ENCODE results near the gene FERD3L.

The FERD3L gene

GRCh38 chr7:19107356-19108146, 37.7 kb downstream of the FERD3L start:
- no peak for DNase-seq (ENCODE audit: low spot score)
- in situ Hi-C loops (cut with MboI; ENCODE audit: low sequenced_read_pairs, unreplicated experiment): loop anchor here (25.0 kb wide), 2 partner anchors 555 to 1680 kb away; partner anchors contain the start of gene SP8
- no peak for TF ChIP-seq CTCF (IDR thresholded peaks at IDR 0.05; ENCODE audit: borderline replicate concordance, control extremely low read depth, extremely low read depth, insufficient read depth, missing control alignments)

- no peak for TF ChIP-seq CTCF (IDR thresholded peaks at IDR 0.05; ENCODE audit: borderline replicate concordance, control extremely low read depth, extremely low read depth, insufficient read depth, missing control alignments)
- in situ Hi-C loops (cut with MboI; ENCODE audit: low sequenced_read_pairs, unreplicated experiment): loop anchor here (25.0 kb wide), 2 partner anchors 555 to 1680 kb away; partner anchors contain the start of gene SP8
- DNase-seq (ENCODE audit: low spot score): no peak
Measured at GRCh38 chr7:19107081-19107355, 38.2 kb downstream of the FERD3L start.

- DNase-seq (ENCODE audit: low spot score): no peak
- no peak for TF ChIP-seq CTCF (IDR thresholded peaks at IDR 0.05; ENCODE audit: borderline replicate concordance, control extremely low read depth, extremely low read depth, insufficient read depth, missing control alignments)
- in situ Hi-C loops (cut with MboI; ENCODE audit: low sequenced_read_pairs, unreplicated experiment): loop anchor here (25.0 kb wide), 2 partner anchors 556 to 1681 kb away; partner anchors contain the start of gene SP8
Measured at GRCh38 chr7:19106241-19107080, 38.8 kb downstream of the FERD3L start.

GRCh38 chr7:19105546-19105945, 39.7 kb downstream of the FERD3L start:
- DNase-seq (ENCODE audit: low spot score): no peak
- in situ Hi-C loops (cut with MboI; ENCODE audit: low sequenced_read_pairs, unreplicated experiment): loop anchor here (25.0 kb wide), 2 partner anchors 557 to 1682 kb away; partner anchors contain the start of gene SP8
- TF ChIP-seq CTCF (IDR thresholded peaks at IDR 0.05; ENCODE audit: borderline replicate concordance, control extremely low read depth, extremely low read depth, insufficient read depth, missing control alignments): no peak

GRCh38 chr7:19104811-19105210, 40.4 kb downstream of the FERD3L start:
- no peak for DNase-seq (ENCODE audit: low spot score)
- TF ChIP-seq CTCF (IDR thresholded peaks at IDR 0.05; ENCODE audit: borderline replicate concordance, control extremely low read depth, extremely low read depth, insufficient read depth, missing control alignments): no peak
- in situ Hi-C loops (cut with MboI; ENCODE audit: low sequenced_read_pairs, unreplicated experiment): loop anchor here (25.0 kb wide), 2 partner anchors 557 to 1682 kb away; partner anchors contain the start of gene SP8

- no peak for DNase-seq (ENCODE audit: low spot score)
- TF ChIP-seq CTCF (IDR thresholded peaks at IDR 0.05; ENCODE audit: borderline replicate concordance, control extremely low read depth, extremely low read depth, insufficient read depth, missing control alignments): no peak
- in situ Hi-C loops (cut with MboI; ENCODE audit: low sequenced_read_pairs, unreplicated experiment): loop anchor here (25.0 kb wide), 2 partner anchors 559 to 1684 kb away; partner anchors contain the start of gene SP8
Measured at GRCh38 chr7:19102884-19103283, 42.3 kb downstream of the FERD3L start.

Data from GM13976 (cell line).